A549 (cell line): ENCODE measurements around the gene MOV10L1.

Experiments
- CTCF ChIP-seq: fragments of >200 bp; sonication (Bioruptor Twin); formaldehyde crosslinking; IDR thresholded peaks from 3 replicates; pipeline ENCODE4 v1.5.1; 2016
- HOXB5 ChIP-seq: fragments of 250-450 bp; sonication (Bioruptor Pico); IDR thresholded peaks from 2 replicates; pipeline ENCODE4 v1.5.0; 2020; ENCODE audit warnings: mild to moderate bottlenecking, moderate library complexity
- MAZ ChIP-seq: fragments of 150-350 bp; IDR thresholded peaks from 2 replicates; pipeline ENCODE4 v1.6.1; 2014; ENCODE audit warnings: antibody characterized with exemption, low read depth, low read length, borderline replicate concordance
- MYC ChIP-seq: IDR thresholded peaks from 2 replicates; pipeline ENCODE4 v1.6.1; 2012; ENCODE audit warnings: mild to moderate bottlenecking, inconsistent platforms, low read length, improper control_type of control experiment, borderline replicate concordance
- RFX5 ChIP-seq: fragments of 450-650 bp; IDR thresholded peaks from 2 replicates; pipeline ENCODE4 v1.7.1; 2014; ENCODE audit warnings: antibody characterized with exemption, mild to moderate bottlenecking, moderate library complexity

DNA sequence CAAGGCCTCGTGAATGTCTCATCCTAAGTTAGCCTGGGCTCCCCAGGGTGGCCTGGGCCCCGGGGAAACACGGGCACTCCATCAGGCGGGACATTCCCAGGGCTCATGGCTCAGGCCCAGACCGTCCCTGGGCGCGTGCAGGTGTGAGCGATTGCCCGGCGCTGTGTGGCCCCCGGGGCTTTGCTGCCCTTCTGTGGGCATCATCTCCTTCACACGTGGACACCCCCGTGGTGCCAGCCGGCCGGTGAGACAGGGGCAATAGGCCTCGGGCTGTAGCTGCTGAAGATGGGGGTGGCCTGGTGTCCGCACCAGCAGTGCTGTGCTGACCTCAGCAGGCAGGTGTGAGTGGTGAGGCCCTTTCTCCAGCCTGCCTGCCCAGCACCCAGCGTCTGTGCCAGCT is 106.5 kb downstream of the MOV10L1 start:
- TF ChIP-seq CTCF (no peak), MYC (no peak), MAZ (no peak), HOXB5 (CRISPR knock-in tag) (no peak), RFX5 (no peak)
